Liver (tissue), 3 donors: ENCODE measurements around the gene PRPF6.

Source experiments
- CTCF ChIP-seq: fragments of 150-350 bp; IDR thresholded peaks from 2 replicates; pipeline ENCODE4 v1.5.1; 2017; ENCODE audit warnings: improper control_type of control experiment, low read depth, low read length; ENCODE audit not compliant: missing input control
- FOXA1 ChIP-seq: IDR thresholded peaks from 2 replicates; pipeline ENCODE4 v1.6.1; 2016; ENCODE audit warnings: antibody characterized with exemption
- RAD21 ChIP-seq, 2 donors: IDR thresholded peaks; 2 replicates each; pipeline ENCODE4 v1.6.1; 2016; ENCODE audit warnings: antibody characterized with exemption in 2 of 2, mild to moderate bottlenecking in 2 of 2
- YY1 ChIP-seq: IDR thresholded peaks from 2 replicates; pipeline ENCODE4 v1.6.1; 2016; ENCODE audit warnings: antibody characterized with exemption, mild to moderate bottlenecking
- TF ChIP-seq, protein P1 (sequence below): IDR thresholded peaks from 2 replicates; pipeline ENCODE4 v1.6.1; 2016; ENCODE audit warnings: antibody characterized with exemption
- donor health status: healthy.
- donor health status: healthy.

GRCh38 chr20:63957004-63957689 is 23.8 kb upstream of the PRPF6 start:
- TF ChIP-seq CTCF, result no peak
- no peak for TF ChIP-seq RAD21 (IDR thresholded peaks at IDR 0.05)
- TF ChIP-seq FOXA1, result no peak
- no peak for TF ChIP-seq YY1
- TF ChIP-seq, protein P1, sequence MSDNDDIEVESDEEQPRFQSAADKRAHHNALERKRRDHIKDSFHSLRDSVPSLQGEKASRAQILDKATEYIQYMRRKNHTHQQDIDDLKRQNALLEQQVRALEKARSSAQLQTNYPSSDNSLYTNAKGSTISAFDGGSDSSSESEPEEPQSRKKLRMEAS, result no peak
